Renal pelvis (tissue), 4 donors: ENCODE measurements around the gene PSMA8. TPM values are rescaled to one million over a fixed set of nuclear protein-coding genes. Genes with fewer than 3 reads are reported as not detected.
A peak's percentile ranks its signal among the peaks of the same experiment; 100 is the strongest.
"Not testable (repeated sequence)": the region's sequence is repeated elsewhere in the genome, so short reads cannot be mapped to it uniquely, and the experiment has no call there.

Experiments used
- DNase-seq: peaks from one replicate; pipeline ENCODE4 v3.0.0-alpha.2; 2013
- polyA plus RNA-seq, 3 donors: library from polyadenylated mRNA; unstranded; fragments of 120-200 nt; gene quantifications; one replicate each; pipeline ENCODE4 v1.2.1, GENCODE V29; 2013; ENCODE audit not compliant: insufficient read length in 3 of 3

Gene PSMA8
- polyA plus RNA-seq, 3 donors = not detected

DNA sequence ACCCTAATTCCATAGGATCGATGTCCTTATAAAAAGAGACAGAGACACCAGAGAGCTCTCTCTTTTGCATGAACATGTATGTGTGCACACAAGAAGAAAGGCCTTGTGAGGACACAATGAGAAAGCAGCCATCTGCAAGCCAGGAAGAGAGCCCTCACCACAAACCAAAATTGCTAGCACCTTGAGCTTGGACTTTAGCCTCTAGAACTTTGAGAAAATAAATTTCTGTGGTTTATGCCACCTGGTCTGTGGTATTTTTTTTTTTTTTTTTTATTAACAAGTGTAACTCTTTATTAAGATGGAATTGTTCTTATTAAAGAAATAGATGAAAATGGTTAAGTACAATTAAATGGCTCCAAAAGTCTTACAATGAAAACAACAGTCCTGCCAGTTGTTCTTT, 33.9 kb downstream of the PSMA8 start:
- DNase-seq = not testable (repeated sequence)

DNA sequence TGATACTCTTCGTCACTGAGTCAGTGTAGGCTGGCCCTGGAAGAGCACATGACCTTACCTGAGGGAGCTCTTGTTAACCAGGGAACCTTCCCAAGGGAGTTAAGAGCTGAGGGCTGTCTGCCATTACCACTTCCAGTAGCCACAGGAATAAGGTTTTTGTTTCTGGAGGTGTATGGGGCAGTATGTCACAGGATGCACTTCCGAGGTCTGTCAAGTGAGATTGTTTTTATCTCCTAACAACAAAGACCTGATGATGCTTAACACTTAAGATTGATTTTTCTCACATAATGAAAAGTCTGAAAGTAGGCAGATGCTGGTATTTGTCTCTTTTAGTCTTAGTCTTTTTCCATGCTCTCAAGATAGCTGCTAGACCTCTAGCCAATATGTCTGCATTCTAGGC, 41.8 kb downstream of the PSMA8 start:
- DNase-seq = no peak

DNA sequence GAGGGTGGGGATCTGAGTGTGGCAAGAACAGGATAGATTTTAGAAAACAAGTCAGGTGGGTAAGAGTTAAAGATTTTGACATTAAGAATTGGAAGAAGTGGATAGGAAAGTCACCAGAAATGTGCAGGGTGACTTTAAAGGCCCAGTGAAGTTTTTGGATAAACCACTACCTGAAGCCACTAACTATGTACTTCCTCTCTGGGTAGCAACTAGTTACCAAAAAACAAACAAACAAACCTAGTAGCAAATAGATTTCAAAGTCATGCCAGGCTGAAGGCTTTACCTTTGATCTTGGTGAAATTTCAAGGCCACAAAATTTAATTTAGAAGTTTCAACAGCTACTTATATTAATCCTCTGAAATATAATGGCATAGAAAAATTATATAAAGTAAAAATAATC, 42.5 kb downstream of the PSMA8 start:
- DNase-seq = no peak

DNA sequence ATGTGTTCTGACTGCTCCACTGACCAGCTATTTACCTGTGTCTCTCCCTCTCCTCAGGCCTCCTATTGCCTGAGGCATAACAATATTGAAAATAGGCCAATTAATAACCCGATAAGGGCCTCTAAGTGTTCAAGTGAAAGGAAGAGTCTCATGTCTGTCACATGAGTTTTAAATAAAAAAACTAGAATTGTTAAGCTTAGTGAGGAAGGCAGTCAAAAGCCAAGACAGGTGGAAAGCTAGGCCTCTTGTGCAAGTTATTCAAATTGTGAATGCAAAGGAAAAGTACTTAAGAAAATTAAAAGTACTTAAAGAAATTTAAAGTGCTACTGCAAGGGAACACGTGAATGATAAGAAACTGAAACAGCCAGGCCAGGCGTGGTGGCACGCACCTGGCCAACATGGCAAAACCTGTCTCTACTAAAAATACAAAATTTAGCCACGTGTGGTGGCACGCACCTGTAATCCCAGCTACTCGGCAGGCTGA, 47.7 kb downstream of the PSMA8 start:
- DNase-seq = no peak

DNA sequence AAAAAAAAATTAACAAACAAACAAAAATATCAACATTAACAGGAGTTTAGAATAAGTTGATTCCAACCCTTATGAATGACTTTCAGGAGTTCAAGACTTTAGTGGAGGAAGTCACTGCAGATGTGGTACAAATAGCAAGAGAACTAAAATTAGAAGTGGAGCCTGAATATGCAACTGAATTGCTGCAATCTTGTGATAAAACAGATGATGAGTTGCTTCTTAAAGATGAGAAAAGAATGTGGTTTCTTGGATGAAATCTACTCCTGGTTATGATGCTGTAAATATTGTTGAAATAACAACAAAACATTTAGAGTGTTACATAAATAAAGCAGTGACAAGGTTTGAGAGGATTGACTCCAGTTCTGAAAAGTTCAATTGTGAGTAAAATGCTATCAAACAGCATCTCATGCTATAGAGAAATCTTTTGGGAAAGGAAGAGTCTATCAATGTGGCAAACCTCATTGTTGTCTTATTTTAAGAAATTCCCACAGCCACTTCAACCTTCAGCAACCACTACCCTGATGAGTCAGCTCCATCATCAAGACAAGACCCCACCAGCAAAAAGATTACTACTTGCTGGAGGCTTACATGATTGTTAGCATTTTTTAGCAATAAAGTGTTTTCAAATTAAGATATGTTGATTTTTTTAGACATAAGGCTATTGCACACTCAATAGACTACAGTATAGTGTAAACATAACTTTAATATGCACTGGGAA, 49.9 kb downstream of the PSMA8 start:
- DNase-seq = no peak

DNA sequence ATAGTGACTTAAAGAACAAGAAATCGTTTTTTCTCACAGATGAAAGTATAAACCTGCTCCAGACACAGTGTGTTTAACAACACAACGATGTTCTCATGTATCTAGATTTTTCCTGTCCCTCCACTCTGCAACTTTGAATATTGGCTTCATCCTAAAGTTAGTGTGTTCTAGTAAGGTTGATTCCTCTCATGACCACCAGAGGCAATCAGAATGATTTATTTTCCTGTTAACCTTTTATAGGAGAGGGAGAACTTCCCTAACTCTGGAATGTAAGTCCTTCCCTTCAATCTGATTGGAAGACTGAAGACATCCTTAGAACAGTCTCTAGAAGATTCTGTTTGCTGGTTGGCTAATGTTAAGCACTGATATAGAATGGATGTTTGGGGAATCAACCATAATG, 51.6 kb downstream of the PSMA8 start:
- no peak for DNase-seq

DNA sequence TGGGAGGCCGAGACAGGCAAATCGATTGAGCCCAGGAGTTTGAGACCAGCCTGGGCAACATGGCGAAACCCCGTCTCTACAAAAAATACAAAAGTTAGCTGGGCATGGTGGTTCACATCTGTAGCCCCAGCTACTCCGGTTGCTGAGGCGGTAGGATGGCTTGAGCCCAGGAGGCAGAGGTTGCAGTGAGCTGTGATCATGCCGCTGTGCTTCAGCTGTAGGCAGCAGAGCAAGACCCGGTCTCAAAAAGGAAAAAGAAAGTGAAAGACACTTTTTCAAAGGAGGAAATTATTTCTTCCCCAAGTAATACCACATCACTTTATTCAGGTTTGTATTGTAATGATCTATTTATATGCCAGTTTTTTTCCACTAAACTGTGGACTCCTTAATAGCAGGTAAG, 56.8 kb downstream of the PSMA8 start:
- DNase-seq = no peak

DNA sequence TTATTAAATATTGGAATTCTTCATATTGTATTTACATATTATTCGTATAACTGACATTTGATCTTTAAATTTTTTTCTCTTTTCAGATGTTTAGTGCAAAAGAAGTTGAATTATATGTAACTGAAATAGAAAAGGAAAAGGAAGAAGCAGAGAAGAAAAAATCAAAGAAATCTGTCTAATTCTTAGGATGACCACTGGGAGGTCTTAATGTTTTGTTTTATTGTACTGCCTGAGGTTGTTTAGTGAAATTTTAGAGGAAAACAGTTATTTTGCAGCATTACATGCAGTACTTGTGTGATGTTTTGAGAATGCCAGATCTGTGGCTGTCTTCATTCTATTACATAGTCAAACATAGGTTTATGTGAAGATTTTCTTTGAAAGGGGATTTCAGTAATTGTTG, 58.6 kb downstream of the PSMA8 start:
- no peak for DNase-seq

DNA sequence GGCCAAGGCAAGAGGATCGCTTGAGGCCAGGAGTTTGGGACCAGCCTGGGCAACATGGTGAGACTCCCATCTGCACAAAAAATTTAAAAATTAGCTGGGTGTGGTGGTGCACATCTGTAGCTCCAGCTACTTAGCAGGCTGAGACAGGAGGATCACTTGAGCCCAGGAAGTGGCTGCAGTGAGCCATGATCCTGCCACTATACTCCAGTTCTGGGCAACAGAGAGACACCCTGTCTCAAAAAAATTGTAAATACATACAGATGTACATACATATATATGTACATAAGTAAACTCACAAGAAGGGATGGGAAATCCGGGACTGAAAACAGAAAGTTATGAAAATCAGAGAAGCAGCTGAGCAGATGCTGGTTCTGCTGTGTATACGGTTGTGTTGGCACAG, 62.9 kb downstream of the PSMA8 start:
- DNase-seq = no peak

DNA sequence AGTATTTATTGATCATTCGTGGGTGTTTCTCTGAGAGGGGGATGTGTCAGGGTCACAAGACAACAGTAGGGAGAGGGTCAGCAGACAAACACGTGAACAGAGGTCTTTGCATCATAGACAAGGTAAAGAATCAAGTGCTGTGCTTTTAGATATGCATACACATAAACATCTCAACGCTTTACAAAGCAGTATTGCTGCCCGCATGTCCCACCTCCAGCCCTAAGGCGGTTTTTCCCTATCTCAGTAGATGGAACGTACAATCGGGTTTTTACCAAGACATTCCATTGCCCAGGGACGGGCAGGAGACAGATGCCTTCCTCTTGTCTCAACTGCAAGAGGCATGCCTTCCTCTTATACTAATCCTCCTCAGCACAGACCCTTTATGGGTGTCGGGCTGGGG, 68.3 kb downstream of the PSMA8 start:
- not testable (repeated sequence) for DNase-seq

DNA sequence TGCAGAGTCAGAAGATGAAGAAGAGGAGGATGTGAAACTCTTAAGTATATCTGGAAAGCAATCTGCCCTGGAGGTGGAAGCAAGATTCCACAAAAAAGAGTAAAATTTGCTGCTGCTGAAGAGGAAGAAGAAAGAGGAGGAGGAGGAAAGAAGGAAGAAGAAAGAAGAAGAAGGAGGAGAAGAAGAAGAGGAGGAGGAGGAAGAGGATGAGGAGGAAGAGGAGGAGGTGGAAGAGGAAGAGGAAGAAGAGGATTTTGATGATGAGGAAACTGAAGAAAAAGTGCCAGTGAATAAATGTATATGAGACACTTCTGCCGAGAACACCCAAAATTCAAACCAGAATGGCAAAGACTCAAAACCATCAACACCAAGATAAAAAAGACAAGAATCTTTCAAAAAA, 71.6 kb downstream of the PSMA8 start:
- no peak for DNase-seq

DNA sequence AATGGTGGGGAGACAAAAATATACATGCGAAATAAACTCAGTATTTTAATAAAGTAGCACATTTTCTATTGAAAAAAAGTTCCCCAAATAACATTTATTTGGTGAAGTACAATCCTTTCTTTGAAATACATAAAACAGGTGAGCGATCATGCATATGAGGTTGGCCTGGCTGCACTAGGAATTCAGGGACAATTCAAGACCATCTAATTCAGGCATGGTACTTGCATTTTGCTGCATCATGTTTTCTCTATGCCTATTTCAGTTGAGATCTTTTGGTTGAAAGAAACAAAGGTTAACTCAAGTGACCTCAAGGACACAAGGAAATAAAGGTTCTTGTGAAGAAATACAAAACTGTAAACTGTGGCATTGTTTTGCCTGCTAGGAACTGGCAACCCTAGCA, 72.8 kb downstream of the PSMA8 start:
- no peak for DNase-seq

DNA sequence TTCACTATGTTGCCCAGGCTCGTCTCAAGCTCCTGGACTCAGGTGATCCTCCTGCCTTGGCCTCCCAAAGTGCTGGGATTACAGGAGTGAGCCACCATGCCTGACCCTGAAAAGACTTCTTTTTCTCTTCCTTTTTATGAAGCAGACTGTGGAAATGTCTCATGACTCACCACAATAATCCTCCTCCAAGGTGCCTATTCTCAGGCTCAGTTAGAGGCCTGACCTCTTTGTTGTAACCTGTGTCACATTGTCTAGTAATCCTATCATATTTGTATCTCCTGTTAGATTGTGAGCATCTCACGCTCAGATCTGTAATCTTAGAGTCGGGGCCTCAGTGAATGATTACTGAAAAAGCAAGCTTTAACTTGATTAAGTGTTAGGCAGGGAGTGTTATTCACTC, 74.3 kb downstream of the PSMA8 start:
- DNase-seq = no peak

DNA sequence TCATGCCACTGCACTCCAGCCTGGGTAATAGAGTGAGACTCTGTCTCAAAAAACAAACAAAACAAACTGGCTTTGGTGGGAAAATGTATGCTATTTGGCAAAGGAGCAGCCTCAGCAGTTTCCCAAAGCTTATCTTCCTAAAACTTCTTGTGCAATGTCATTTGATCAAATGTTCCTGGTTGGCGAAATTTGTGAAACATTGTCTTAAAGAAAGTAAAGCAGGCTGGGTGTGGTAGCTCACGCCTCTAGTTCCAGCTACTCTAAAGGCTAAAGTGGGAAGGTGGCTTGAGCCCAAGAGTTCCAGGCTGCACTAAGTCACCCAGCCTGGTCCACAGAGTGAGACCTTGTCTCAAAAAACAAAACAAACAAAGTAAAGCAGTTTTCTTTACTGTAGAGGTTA, 75.3 kb downstream of the PSMA8 start:
- no peak for DNase-seq

DNA sequence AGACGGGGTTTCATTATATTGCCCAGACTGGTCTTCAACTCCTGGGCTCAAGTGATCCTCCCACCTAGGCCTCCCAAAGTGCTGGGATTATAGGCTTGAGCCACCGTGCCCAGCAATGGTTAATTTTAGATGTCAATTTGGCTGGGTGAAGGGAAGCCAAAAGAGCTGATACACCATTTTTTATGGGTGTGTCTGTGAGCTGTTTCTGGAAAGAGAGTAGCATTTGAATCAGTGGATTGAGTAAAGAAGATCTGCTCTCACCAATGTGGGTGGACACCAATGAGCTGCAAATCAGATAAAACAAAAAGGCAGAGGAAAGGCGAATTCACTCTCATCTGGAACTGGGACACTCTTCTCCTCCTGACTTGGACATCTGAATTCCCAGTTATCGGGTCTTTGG, 76.5 kb downstream of the PSMA8 start:
- DNase-seq = no peak

DNA sequence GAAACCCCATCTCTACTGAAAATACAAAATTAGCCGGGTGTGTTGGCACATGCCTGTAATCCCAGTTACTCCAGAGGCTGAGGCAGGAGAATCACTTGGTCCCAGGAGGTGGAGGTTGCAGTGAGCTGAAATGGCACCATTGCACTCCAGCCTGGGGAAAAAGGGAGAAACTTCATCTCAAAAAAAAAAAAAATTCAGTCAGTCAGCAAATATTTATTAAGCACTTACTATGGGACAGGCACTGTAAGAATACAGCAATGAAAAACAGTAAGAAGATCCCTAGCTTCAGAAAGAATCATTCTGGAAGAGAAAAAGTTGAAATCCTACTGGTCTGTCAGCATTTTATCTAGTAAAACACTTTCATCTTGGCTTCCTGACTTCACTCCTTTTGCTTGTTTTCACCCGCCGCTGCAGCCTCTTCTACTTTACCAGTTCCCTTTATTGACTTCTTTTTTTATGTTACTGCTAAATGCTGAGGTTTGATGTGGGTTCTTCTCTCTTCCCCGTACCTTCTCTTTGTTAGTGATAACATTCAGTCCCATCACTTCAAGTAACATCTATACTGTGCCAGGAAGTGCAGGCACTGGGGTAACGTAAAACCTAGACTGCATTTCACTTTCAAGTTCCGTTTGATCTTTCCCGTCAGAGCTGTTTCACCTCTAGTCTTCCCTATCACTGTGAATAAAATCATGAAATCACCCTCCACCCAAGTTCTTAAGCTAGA, 81.7 kb downstream of the PSMA8 start:
- no peak for DNase-seq

DNA sequence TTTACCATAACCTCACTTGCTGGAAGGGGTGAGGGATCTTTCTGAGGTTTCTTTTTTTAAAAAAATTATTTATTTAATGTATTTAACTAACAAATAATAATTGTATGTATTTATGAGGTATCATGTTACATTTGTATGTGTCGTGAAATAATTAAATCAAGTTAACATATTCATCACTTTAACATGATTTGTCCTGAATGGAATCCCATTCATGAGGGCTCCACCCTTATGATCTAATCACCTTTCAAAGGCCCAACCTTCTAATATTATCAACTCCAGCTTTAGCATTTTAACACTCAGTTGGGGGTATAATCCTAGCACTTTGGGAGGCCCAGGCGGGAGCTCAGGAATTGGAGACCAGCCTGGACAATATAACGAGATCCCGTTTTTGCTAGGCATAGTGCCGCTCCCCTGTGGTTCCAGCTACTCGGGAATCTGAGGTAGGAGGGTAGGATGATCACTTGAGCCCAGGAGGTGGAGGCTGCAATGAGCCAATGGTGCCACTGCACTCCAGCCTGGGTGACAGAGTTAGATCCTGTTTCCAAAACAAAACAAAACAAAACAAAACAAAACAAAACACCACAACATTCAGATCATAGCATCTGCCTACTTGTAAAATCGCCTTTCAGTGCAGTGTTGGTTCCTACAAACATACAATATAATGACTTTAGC, 91.5 kb downstream of the PSMA8 start:
- DNase-seq = no peak

DNA sequence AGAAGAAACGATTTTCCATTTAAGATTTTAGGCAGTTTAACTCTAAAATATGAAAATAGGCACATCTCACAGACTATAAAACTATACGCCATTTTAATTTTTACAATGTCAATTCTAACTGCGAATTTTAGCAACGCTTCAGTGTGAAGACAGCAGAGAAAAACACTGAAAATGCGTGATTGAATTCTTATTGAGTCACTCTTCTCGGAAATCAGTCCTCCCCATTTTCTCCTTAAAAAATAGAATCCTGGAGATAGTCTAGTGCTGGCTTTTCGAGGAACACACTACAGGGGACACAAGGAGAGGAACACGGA, 92.2 kb downstream of the PSMA8 start:
- no peak for DNase-seq

DNA sequence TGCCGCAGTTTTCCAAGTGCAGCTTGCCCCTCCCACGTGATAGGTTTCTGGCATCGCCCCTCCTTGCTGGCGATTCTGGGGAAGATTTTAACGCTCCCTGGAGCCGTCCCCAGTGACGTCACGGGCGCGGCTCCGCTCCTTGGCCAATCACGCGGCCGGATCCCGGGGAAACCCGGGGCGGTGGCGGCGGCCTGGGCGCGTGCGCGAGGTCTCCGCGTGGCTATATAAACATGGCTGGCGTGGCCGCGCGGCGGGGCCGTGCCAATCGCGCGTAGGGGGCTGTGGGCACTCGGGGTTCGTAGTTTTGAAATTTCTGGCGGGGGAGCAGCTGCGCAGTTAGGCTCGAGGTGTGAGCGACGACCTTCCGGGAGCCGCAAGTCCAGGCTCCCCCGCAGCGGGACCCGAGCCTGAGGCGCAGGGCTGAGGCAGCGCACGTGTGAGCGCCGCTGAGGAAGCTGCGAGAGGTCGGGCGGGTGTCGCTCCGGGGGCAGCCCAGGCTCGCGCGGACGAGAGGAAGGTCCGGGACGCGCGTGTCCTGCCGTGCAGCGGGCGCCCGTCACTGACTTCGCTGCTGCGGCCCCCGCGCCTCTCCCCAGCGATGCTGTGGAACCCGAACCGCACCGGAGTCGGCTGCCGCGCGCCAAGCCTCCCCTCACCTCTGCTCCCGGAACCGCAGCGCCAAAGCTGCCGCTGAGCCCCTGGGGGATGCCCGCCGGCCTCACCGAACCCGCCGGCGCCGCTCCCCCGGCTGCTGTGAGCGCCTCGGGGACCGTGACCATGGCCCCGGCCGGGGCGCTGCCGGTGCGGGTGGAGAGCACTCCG, 92.8 kb downstream of the PSMA8 start, which contains the start of gene TAF4B:
Gene TAF4B (plus strand): TSS at position 217 of the 822 bp plus-strand sequence. CDS start 489 bp downstream, at position 706.
- DNase-seq = peak; percentile 94

DNA sequence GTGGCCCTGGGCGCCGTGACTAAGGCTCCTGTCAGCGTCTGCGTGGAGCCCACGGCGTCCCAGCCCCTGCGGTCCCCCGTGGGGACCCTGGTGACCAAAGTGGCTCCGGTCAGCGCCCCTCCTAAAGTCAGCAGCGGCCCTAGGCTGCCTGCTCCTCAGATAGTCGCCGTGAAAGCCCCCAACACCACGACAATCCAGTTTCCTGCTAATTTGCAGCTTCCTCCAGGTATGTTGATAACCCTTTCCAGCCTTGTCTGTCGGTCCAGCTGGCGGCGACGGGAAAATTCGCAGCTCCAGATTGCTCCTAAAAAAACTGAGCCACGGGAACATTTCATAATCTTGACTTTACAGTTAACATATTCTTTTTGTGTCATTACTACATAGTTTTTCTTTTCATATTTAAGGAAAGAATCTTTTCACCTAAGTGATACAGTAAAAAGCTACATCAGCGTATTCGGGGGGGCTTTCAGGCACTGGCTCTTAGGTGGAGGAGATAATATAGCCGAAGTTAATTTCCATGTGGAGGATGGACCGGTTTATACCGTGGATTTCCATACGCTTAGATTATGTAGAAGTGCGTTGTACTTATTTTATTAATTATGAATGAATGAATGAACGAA, 93.5 kb downstream of the PSMA8 start:
- no peak for DNase-seq

DNA sequence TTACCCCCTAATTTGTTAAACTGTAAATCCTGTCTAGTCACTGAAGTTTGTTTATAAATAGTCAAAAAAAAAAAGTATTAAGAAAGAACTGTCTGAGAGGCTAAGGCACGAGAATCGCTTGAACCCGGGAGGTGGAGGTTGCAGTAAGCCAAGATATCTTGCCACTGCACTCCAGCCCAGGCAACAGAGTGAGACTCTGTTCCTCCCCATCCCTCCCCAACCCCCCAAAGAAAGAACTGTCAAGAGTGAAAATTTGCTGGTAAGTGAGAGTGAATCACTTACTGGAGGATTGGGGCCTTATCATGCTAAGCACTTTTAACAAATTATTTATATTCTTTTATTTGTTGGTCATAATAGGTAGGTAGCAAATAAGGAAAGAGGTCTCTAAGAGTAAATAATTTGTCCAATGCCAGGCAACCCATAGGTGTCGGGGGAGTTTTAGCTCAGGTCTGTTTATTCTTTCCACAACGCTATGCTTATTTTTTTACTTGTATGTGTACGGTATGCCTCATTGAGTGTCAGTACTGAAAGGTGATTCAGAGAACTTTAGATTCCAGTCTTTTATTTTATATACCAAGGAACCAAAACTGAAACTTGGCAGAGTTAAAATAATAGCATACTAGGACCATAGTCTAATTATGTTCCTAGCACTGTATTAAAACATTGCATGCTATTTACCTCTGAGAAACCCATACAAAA, 95.0 kb downstream of the PSMA8 start:
- DNase-seq = no peak
